HG03135 (cell line): ENCODE measurements around the gene CCDC28B.
A peak's percentile ranks its signal among the peaks of the same experiment; 100 is the strongest.

Experiments
- ATAC-seq: cut with Tn5 transposase; IDR thresholded peaks from one replicate; pipeline ENCODE4 v1.9.1; 2021; ENCODE audit warnings: mild to moderate bottlenecking, moderate library complexity; ENCODE audit not compliant: unreplicated experiment

The CCDC28B gene

GRCh38 chr1:32192220-32192948 is 8.0 kb upstream of the CCDC28B start:
- ATAC-seq = no peak

- no peak for ATAC-seq
Measured at GRCh38 chr1:32194984-32195383, 5.4 kb upstream of the CCDC28B start.

GRCh38 chr1:32195531-32195930 is 4.9 kb upstream of the CCDC28B start:
- no peak for ATAC-seq

- no peak for ATAC-seq
Measured at GRCh38 chr1:32195972-32196823, 4.2 kb upstream of the CCDC28B start.

- no peak for ATAC-seq
Measured at GRCh38 chr1:32197074-32197473, 3.3 kb upstream of the CCDC28B start.

GRCh38 chr1:32197837-32198236 is 2.6 kb upstream of the CCDC28B start:
- no peak for ATAC-seq

GRCh38 chr1:32198237-32199042 is 2.0 kb upstream of the CCDC28B start:
- ATAC-seq = no peak

- ATAC-seq = no peak
Measured at GRCh38 chr1:32199043-32199716, 1.2 kb upstream of the CCDC28B start.

GRCh38 chr1:32199717-32200072 is 700 bp upstream of the CCDC28B start:
- ATAC-seq = no peak

GRCh38 chr1:32201011-32201855 is 838 bp downstream of the CCDC28B start:
- ATAC-seq = no peak

- no peak for ATAC-seq
Measured at GRCh38 chr1:32204943-32205361, 4.6 kb downstream of the CCDC28B start.

GRCh38 chr1:32205401-32206370 is 5.3 kb downstream of the CCDC28B start, which contains the start of gene IQCC:
IQCC (plus strand) TSS chr1:32205671; CDS start chr1:32205682, 11 bp downstream.
- peak; percentile 59 for ATAC-seq

GRCh38 chr1:32208469-32208868 is 8.1 kb downstream of the CCDC28B start:
- no peak for ATAC-seq

GRCh38 chr1:32208891-32209328 is 8.5 kb downstream of the CCDC28B start, which contains the start of gene DCDC2B:
DCDC2B (plus strand) TSS chr1:32209089; CDS start chr1:32209094, 5 bp downstream.
- no peak for ATAC-seq

GRCh38 chr1:32215629-32216480 is 15.5 kb downstream of the CCDC28B start:
- no peak for ATAC-seq

GRCh38 chr1:32216566-32216965 is 16.2 kb downstream of the CCDC28B start:
- ATAC-seq = no peak

GRCh38 chr1:32219022-32219421 is 18.6 kb downstream of the CCDC28B start:
- no peak for ATAC-seq
